Measurements from ENCODE around the gene TBC1D16.
"Not testable (repeated sequence)": the region's sequence is repeated elsewhere in the genome, so short reads cannot be mapped to it uniquely, and the experiment has no call there.

The TBC1D16 gene

DNA sequence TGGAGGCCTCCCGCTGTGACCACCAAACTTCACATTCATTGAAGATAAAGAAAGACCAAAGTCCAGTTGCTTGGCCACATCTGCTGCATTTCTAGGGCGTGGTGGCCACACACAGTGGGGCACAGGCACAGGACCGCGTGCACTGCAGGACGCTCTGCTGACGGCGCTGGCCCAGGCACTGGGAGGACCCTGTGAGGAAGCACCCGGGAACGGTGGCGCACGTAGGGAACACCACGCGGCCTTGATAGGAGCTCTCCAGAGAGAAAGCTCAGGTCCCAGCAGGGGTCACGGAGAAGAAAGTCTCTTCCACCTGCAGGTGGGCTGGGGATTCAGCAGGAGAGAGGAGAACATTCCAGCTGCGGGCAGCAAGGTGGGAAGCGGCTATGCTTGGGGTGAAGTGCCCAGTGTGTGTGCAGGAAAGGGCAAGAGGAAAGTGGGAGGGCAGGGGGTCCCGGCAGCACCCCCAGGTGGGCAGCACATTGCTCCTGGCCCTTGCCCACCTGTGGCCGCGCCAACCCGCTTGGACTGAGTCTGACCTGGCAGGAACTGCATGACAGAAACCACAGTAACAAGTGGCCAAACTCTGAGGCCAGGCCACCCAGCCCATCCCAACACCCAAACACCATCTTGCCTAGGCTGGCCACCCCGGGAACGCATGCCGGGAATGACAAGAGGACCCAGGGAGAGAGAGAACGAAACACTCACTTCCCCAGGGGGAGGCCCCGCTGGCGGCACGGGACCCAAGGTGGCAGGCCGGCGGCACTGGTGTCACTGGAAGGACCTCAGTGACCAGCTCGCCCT lies 32.8 kb downstream of the TBC1D16 start:
- no peak for DNase-seq

DNA sequence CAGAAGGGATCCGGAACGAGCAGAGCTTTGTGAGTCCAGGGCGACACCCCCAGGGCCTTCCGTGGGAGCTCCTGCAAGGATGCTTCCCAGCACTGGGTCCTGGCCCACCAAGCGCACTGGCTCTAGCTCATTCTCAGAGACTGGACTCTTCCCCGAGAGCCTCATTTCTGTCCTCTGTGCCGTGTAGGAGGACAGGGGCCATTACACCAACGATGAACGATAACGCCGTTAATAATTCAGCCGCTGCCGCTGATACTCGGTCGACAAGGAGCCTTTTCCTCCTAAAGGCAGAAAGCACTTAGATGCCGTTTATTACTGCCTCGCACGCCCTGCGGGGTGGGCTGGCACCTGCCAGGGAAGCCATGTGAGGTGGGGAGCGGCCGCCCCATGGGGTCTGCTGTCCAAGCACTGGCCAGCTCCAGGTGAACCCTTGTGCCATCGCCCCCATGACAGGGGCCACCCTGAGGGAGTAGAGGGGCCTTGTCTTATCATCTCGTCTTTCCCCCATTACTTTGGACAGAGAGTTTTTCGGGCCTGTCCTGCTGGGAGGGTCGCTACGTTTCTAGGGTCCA lies 33.5 kb downstream of the TBC1D16 start:
- no peak for DNase-seq

DNA sequence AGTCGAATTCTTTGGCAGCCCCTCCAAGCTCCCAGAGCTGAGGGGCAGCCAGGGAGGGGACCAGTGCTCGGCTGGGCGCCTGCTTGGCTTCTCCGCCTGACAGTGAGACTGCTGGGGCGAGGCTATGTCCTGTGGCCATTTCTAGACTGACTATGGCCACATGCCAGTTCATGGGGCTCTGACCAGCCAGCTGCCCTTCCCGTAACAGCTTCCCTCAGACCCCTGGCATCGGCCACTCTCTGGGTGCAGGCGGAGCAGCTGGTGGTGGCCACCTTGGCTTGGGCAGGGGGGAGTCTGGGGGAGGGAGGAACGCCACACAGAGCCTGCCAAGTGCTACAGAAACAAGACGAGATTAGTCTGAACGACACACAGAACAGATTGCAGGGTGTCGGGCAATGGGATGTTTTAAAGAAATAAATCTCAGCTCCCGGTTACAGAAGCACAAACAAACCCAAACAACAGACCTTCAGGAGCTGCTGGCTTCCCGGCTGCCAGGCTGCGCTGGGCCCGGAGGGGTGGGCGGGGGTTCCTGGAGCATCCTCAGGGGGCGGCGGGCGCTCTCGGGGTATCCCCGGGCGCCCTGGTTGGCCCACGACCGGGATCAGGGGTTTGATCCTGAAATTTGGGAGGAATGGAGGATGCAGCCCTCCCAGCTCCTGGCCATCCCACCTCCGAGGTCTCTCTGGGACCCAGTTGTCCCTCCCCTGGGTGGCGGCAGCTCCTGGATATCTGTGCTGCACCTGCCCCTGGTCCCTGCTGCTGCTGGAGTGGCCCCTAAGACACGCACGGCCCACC lies 34.5 kb downstream of the TBC1D16 start:
- no peak for DNase-seq

DNA sequence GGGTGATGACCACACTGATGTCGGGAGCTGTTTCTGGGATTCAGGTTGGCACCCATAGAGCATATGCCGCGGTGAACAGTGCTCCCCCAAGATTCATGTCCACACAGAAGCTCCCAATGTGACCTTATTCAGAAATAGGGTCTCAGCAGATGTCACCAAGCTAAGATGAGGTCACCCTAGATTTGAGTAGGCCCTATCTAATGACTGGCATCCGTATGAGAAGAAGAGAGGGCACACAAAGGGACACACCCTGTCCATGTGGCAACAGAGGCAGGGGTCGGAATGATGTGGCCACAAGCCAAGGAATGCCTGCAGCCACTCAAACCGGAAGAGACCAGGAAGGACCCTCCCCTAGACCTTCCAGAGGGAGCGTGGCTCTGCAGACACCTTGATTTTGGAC lies 35.5 kb downstream of the TBC1D16 start:
- no peak for DNase-seq

DNA sequence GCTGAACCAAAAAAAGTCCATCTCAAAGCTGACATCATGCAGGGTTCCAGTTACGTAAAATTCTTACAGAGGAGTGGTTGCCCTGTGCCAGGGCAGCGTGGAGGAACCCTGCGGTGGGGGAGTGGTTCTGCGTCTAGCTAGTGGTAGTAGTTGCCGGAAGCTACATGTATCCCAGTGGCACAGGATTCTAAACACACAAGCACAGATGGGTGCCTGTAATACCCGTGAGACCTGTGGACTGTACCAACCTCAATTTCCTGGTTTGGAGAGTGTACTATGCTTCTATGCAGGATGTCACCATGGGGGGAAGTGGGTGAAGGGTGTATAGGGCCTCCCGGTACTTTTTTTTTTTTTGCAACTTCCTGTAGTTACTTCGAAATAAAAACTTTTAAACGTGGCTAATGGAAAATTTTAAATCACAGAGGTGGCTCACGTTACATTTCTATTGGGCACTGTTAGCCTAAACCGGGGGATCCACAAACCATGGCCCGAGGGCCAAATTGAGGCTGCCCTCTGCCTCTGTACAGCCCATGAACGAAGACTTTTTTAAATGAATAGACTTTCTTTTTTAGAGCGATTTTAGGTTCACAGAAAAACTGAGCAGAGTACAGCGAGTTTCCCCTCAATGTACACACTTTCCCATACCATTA lies 38.5 kb downstream of the TBC1D16 start:
- DNase-seq: peak; percentile 40 to 67

DNA sequence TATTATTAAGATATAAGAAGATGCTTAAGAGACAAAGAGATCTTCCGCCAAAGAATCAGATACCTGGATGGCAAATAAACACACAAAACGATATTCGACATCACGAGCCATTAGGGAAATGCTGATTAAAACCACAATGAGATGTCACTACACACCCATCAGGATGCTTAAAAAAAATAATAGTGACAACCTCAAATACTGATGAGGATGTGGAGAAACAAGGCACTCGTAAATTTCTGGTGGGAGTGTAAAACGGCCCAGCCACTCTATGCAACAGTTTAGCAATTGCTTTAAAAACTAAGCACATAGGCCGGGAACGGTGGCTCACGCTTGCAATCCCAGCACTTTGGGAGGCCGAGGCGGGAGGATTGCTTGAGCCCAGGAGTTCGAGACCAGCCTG lies 39.4 kb downstream of the TBC1D16 start:
- DNase-seq: no peak

DNA sequence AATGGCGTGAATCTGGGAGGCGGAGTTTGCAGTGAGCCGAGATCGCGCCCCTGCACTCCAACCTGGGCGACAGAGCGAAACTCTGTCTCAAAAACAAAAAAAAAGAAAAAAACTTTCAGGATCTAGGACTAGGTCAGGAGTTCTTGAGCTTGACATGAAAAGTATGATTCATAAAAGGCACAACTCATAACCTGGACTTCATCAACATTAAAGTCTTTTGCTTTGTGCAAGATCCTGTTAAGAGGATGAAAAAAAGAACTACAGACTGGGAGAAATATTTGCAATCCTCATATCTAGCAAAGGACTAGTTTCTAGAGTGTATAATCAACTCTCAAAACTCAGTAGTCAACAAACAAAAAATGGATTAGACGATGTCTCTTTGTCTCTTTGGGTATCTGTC lies 40.0 kb downstream of the TBC1D16 start:
- no peak for DNase-seq

DNA sequence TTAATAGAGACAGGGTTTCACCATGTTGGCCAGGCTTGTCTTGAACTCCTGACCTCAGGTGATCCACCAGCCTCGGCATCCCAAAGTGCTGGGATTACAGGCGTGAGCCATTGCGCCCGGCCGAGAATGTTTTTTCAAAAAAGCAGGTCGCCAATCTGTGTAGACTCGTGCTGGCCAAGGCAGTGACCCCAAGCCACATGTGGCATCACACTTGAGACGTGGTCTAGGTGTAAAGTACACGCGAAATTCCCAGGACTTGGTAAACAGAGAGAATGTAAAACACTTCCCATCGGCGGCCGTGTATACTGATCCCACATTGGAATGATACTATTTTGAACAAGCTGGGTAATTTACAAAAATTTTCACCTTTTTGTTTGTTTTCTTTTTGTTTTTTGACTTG lies 41.1 kb downstream of the TBC1D16 start:
- DNase-seq: no peak

DNA sequence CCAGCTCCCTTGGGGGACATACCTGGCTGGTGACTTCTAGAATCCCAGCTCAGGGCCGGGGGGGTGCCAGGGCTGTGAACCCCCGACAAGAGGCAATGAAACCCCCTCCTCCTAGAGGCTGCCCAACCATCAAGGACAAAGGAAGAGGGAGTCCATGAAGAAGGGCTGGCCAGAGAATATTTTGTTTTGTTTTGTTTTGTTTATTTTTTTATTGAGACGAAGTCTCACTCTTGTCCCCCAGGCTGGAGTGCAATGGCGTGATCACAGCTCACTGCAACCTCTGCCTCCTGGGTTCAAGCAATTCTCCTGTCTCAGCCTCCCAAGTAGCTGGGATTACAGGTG lies 41.5 kb downstream of the TBC1D16 start:
- DNase-seq: not testable (repeated sequence)

DNA sequence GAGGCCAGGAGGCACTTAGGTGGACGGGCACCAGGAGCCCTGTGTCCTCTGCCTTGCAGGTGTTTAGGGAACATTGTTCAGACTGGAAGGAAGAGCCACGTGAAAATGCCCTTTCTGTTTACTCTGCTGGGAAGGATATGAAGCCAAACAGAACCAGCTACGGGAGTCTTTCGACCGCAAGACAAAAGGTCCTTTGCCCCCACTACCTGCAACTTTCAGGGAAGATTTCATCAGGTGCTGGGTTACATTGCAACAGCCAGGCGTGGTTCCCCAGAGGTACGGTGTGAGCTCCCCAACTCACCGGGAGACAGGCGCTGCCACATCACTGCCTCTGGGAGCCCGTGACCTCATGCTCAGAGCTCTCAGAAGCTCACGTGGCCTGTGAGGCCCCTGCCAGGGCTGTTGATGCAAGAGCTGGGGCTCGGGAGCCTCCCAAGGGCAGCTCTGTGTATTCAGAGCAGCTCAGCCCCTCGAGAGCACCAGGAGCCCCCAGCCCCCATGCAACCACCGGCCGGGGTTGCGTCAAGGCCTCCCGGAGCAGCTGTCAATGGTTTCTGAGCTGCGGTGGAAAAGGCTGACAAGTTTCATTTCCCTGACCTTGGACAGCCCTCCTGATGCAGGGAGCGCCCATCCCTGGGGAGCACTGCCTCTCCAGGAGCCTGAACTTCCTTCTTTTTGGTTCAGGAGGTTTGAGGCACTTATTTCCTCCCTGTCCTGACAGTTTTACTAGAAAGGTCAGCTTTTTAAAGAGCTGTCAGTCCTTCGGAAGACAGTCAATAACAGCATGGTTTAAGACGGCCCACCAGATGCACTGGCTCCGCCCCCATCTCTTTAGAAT lies 42.1 kb downstream of the TBC1D16 start:
- DNase-seq: peak; percentile 49 to 57

DNA sequence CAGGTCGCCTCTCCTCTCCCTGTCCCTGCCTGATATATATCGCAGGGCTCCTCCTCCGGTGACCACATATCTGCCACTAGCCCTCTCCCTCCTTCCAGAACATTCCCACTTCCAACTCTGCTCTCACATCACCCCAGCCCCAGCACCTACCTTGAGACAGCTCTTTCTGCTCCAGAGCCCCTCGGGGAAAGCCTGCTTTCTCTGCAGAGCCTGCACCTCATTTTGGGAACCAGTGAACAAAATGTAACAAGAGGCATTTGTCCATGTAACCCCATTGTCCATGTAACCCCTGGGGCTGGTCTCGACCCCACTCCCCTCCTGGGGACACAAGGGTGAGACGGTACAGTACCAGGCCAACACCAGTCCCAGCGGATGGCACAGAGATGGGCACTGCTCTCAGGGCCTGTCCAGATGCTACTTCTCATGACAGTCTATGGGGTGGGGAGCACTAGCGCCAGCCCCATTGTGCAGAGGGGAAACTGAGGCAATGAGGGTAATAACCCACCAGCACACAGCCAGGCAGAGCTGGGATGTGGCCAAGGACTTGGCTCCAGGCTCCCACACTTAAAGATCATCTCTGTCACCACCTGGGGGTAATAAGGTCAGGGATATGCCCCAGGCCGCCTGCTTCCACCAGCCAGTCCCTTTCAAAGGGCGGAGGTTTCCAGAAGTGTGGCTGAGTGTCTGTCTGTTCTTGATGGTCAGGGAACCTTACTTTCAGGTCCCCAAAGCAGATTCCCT lies 42.9 kb downstream of the TBC1D16 start:
- no peak for DNase-seq

DNA sequence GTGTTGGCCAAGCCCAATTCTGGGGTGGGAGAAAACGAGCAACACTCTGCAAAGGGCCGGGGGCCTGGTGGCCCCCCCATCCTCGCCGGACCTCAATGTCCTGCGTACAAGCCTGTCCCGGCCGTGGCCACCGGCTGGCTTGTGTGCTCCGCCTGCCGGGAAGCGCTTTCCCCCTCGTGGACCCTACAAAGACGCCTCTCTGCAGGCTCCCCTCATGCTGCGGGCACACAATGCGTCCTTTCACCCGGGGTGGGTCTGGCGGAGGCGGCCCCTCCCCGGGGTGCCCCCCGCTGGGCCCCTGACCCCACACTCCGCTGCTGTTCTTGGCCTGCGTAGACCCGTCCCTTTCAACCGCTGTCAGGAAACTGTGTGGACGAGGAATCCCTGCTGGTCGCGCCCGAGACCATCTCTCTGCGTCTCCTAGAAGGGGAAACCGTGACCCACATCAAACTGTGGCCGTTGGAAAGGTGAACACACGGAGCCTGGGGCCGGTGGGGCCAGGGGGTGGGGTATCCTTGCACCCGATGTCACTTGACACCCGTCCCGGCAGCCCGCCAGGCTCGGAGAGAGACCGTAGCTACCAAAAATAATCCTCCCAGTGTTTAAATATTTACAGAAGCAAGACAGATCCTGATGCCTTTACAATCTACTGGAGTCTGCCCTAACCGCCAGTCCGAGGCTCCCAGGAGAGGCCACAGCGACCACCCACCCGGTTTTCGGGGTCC lies 43.6 kb downstream of the TBC1D16 start:
- DNase-seq: no peak

DNA sequence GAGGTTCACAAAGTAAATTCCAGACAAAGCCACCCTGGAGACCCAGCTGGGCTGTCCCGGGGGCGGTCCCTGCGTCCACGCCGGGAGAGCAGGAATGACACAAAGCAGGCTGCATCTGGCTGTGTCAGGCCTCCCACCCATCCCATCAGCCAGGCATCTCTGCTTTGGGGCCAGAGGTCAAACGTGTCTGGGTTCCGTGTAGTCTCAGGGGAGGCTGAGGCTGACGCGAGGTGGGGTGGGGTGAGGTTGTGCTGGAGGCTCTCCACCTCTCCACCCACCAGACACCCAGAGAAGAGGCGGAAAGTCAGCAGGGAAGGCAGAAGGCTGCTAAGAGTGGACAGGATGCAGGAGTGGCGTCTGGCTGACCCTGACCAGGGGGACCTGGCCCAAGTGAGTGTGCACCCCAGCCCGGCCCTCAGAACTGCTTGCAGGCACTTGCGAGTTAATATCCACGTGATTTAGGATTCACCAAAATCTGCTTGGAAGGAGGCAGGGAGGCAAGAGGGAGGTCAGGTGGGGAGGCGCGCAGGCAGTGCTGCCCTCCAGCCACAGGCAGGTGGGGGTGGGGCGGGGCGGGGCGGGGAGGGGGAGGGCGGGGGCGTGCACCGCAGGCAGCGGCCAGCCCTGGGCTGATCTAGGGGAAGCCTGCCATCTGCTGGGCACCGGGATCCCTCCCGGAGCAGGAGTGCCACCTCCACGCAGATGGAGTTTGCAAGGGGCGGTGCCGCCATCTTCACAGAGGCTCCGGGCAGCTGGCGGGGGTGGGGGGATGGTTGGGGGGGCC lies 44.3 kb downstream of the TBC1D16 start:
- peak; percentile 81 to 84 for DNase-seq

DNA sequence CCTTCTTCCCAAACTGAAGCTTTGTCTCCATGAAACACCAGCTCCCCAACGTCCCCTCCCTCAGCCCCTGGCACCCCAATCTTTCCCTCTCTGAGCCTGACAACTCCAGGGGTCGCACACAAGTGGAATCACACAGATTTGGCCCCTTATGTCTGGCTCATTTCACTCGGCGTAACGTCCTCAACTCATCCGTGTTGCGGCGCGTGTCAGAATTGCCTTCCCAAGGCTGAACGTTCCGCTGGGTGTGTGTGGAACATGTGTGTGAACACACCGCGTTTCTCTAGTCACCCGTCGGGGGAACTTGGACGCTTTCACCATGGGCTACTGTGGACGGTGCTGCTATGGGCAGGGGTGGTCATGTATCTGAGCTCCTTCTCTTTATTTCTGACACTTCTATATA lies 45.0 kb downstream of the TBC1D16 start:
- DNase-seq: no peak

DNA sequence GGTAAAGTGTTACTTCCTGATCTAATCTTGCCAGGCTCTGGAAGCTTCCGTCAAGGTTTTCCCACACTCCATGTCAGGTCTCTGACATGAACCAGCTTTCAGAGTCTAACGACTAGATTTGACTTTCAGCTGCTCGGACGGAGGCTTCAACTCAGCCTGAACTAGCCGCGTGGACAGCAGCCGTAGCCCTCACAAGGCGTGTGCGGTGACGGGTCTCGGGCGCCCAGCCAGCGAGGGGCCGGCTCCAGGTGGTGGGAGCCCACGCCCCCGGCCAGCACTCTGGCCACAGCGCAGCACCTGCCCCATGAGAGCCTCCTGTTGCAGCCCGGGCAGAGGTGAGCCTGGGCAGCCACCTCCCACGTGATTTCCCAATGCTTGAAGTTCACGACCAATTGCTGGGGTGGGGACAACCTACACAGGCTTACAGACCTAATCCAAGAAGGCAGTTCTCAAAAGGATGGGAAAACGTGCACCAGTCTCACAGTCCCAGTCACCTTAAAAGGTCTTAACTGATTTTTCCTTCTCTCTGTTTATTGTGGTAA lies 45.5 kb downstream of the TBC1D16 start:
- DNase-seq: no peak

DNA sequence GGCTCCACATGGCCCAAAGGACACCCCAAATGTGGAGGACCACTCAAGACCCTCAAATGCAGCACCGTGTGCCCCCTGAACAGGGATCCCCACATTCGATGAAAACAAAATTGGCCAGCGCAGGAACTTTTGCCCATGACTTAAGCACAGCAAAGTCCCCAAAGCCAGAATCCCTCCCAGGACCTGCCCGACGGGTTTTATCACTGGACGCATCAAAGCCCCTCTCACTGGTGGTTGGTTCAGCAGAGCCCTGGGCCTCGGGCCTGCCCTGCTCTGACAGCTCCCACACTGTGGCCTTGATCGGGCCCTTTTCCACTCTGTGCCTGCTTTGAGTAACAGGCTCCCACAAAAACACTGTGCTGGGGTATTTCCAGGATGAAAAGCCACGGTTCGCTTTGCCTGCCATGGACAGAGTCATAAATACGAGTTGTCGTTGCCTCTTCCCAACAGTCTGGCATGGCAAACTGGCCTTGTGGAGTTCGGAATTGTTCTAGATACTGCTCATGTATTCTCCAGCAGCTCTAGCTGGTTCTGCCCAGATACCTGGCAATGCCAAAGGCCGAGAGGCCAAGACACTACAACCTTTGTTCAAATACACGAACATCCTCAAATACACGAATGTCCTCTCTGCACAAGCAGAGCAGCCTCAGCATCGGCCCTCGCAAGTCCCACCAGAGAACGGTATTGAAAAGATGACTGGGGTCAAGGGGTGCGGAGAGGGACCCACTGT lies 46.4 kb downstream of the TBC1D16 start:
- DNase-seq: no peak

DNA sequence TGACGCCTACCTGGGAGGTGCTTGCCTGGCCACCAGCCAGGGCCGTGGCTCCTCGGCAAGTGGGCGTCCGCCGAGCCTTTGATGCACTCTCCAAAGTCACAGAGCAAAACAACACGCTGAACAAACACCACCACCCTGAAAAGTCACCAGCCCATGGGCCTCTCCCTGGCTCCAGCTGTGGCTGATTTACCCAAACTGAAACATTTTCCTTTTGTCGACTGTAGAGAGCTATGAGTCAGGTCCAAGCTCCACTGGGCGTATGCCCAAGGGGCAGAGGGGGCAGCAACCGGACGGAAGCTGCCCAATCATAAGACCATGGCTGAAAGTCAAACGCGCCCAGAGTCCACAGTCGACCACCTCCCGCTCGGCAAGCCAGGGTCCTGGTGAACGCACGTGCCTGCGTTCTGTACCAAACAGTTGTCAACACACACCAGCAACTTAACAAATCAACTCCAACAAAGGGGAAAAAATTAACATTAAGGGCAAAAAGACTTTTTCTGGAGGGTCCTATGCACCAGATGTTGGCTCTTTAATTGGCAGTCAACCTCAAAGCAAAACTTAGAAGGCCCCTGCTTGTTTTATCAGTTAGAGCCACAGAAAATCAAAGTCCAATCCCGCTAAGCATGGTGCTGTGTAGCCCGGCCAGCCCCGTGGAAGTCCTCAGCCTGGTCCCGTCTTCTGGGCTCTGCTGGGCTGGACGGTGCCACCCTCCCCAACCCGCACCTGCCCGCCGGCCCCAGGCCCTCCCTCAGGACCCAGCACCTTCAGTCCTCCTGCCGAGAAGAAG lies 47.3 kb downstream of the TBC1D16 start:
- no peak for DNase-seq

DNA sequence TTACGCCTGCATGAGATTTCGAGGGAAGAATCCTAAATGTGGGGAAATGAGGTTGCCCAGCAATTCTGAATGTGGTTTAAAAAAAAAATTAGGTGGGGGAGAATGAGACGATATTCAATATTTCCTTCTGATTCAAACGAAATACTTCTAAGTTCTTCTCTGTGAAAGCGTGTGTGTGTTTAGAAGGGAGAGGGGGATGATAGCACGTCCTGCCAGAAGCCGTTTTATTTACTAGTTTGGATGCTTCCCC lies 47.8 kb downstream of the TBC1D16 start:
- no peak for DNase-seq
